ENCODE data around the gene HMGN5.

Gene HMGN5, protein sequence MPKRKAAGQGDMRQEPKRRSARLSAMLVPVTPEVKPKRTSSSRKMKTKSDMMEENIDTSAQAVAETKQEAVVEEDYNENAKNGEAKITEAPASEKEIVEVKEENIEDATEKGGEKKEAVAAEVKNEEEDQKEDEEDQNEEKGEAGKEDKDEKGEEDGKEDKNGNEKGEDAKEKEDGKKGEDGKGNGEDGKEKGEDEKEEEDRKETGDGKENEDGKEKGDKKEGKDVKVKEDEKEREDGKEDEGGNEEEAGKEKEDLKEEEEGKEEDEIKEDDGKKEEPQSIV

GRCh38 chrX:81201671-81202455 lies at the start of gene HMGN5, which contains the start of gene SH3BGRL:
TSS of gene HMGN5 (minus strand) at chrX:81201913. CDS start at chrX:81121549, 80,364 bp downstream.
TSS of gene SH3BGRL (plus strand) at chrX:81202102. CDS start at chrX:81202201, 99 bp downstream.
- Histone ChIP-seq H3K9me3 (ENCODE audit: control insufficient read depth, insufficient read depth, low read length) (peaks cover 17% of the 10 kb centered on the region; the same call in 1 of the 2 replicates), H3K36me3 (ENCODE audit: control insufficient read depth, insufficient read depth, low read length) (no peaks in the 10 kb centered on the region), H3K27me3 (ENCODE audit: control insufficient read depth, insufficient read depth, low read length) (no peaks in the 10 kb centered on the region), H3K27ac (ENCODE audit: low read depth, low read length) (peak within 1 kb of the TSS; percentile 79), H3K9ac (ENCODE audit: low read depth, low read length) (peak within 1 kb of the TSS; percentile 78), H3K4me1 (ENCODE audit: control insufficient read depth, insufficient read depth, low read length) (no peaks in the 10 kb centered on the region; the same call in 1 of the 2 replicates), H3K4me3 (ENCODE audit: low read depth, low read length) (peak within 1 kb of the TSS; percentile 70)

- Histone ChIP-seq H3K4me3 (ENCODE audit: low read depth, low read length) (no peak overlapping the region), H3K9ac (ENCODE audit: low read depth, low read length) (no peak overlapping the region), H3K27me3 (ENCODE audit: control insufficient read depth, insufficient read depth, low read length) (no peaks in the 10 kb centered on the region), H3K4me1 (ENCODE audit: control insufficient read depth, insufficient read depth, low read length) (no peaks in the 10 kb centered on the region), H3K36me3 (ENCODE audit: control insufficient read depth, insufficient read depth, low read length) (0 out of 2 replicates have a peak, but pooled peaks cover 3% of the 10 kb centered on the region), H3K9me3 (ENCODE audit: control insufficient read depth, insufficient read depth, low read length) (peaks cover 40% of the 10 kb centered on the region), H3K27ac (ENCODE audit: low read depth, low read length) (no peak overlapping the region)
Observed at GRCh38 chrX:81241753-81242152, 40.0 kb upstream of the HMGN5 start.

- 0 out of 2 replicates have a peak, but pooled peaks cover 3% of the 10 kb centered on the region for H3K36me3 ChIP-seq (ENCODE audit: control insufficient read depth, insufficient read depth, low read length)
- no peak overlapping the region for H3K9ac ChIP-seq (ENCODE audit: low read depth, low read length)
- no peaks in the 10 kb centered on the region for H3K27me3 ChIP-seq (ENCODE audit: control insufficient read depth, insufficient read depth, low read length)
- H3K27ac ChIP-seq (ENCODE audit: low read depth, low read length) = no peak overlapping the region
- H3K4me1 ChIP-seq (ENCODE audit: control insufficient read depth, insufficient read depth, low read length) = no peaks in the 10 kb centered on the region
- H3K4me3 ChIP-seq (ENCODE audit: low read depth, low read length) = no peak overlapping the region
- peaks cover 43% of the 10 kb centered on the region for H3K9me3 ChIP-seq (ENCODE audit: control insufficient read depth, insufficient read depth, low read length)
Observed at GRCh38 chrX:81240701-81241331, 39.1 kb upstream of the HMGN5 start.

- Histone ChIP-seq H3K4me3 (ENCODE audit: low read depth, low read length) (no peak overlapping the region), H3K9ac (ENCODE audit: low read depth, low read length) (no peak overlapping the region), H3K9me3 (ENCODE audit: control insufficient read depth, insufficient read depth, low read length) (peaks cover 52% of the 10 kb centered on the region), H3K4me1 (ENCODE audit: control insufficient read depth, insufficient read depth, low read length) (no peaks in the 10 kb centered on the region), H3K27ac (ENCODE audit: low read depth, low read length) (no peak overlapping the region), H3K27me3 (ENCODE audit: control insufficient read depth, insufficient read depth, low read length) (no peaks in the 10 kb centered on the region), H3K36me3 (ENCODE audit: control insufficient read depth, insufficient read depth, low read length) (0 out of 2 replicates have a peak, but pooled peaks cover 3% of the 10 kb centered on the region)
Observed at GRCh38 chrX:81238166-81238565, 36.5 kb upstream of the HMGN5 start.

- Histone ChIP-seq H3K4me1 (ENCODE audit: control insufficient read depth, insufficient read depth, low read length) (no peaks in the 10 kb centered on the region), H3K36me3 (ENCODE audit: control insufficient read depth, insufficient read depth, low read length) (0 out of 2 replicates have a peak, but pooled peaks cover 3% of the 10 kb centered on the region), H3K4me3 (ENCODE audit: low read depth, low read length) (no peak overlapping the region), H3K27me3 (ENCODE audit: control insufficient read depth, insufficient read depth, low read length) (no peaks in the 10 kb centered on the region), H3K27ac (ENCODE audit: low read depth, low read length) (no peak overlapping the region), H3K9me3 (ENCODE audit: control insufficient read depth, insufficient read depth, low read length) (peaks cover 58% of the 10 kb centered on the region), H3K9ac (ENCODE audit: low read depth, low read length) (no peak overlapping the region)
Observed at GRCh38 chrX:81237516-81237915, 35.8 kb upstream of the HMGN5 start.

GRCh38 chrX:81232218-81232617 lies 30.5 kb upstream of the HMGN5 start:
- Histone ChIP-seq H3K36me3 (ENCODE audit: control insufficient read depth, insufficient read depth, low read length) (0 out of 2 replicates have a peak, but pooled peaks cover 2% of the 10 kb centered on the region), H3K4me3 (ENCODE audit: low read depth, low read length) (no peak overlapping the region), H3K4me1 (ENCODE audit: control insufficient read depth, insufficient read depth, low read length) (0 out of 2 replicates have a peak, but pooled peaks cover 5% of the 10 kb centered on the region), H3K27ac (ENCODE audit: low read depth, low read length) (no peak overlapping the region), H3K9me3 (ENCODE audit: control insufficient read depth, insufficient read depth, low read length) (peaks cover 53% of the 10 kb centered on the region), H3K27me3 (ENCODE audit: control insufficient read depth, insufficient read depth, low read length) (no peaks in the 10 kb centered on the region), H3K9ac (ENCODE audit: low read depth, low read length) (no peak overlapping the region)

DNA sequence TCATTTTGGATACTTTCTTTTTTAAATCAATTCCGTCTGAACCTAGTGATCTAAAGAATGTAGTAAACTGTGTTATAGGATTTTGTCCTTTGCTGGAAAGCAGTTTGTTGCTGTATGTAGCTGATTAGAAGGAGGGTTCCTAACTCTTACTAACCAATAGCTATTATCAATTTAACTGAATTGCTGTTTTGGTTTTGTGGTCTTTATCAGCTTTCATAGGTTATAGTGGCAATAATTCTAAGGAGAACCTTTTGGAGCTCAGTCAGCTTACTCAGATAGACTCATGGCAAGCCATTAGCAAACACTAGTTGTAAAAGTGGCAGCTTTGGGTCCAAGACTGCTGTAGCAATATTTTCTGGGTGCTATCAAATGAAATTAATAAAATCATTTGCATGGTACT lies 29.8 kb upstream of the HMGN5 start:
- Histone ChIP-seq H3K9me3 (ENCODE audit: control insufficient read depth, insufficient read depth, low read length) (peaks cover 48% of the 10 kb centered on the region), H3K4me3 (ENCODE audit: low read depth, low read length) (no peak overlapping the region), H3K36me3 (ENCODE audit: control insufficient read depth, insufficient read depth, low read length) (no peaks in the 10 kb centered on the region), H3K27me3 (ENCODE audit: control insufficient read depth, insufficient read depth, low read length) (no peaks in the 10 kb centered on the region), H3K4me1 (ENCODE audit: control insufficient read depth, insufficient read depth, low read length) (peaks cover 9% of the 10 kb centered on the region; the same call in 1 of the 2 replicates), H3K27ac (ENCODE audit: low read depth, low read length) (no peak overlapping the region), H3K9ac (ENCODE audit: low read depth, low read length) (no peak overlapping the region)

- H3K9me3 ChIP-seq (ENCODE audit: control insufficient read depth, insufficient read depth, low read length) = peaks cover 41% of the 10 kb centered on the region
- no peaks in the 10 kb centered on the region for H3K36me3 ChIP-seq (ENCODE audit: control insufficient read depth, insufficient read depth, low read length)
- H3K9ac ChIP-seq (ENCODE audit: low read depth, low read length) = no peak overlapping the region
- no peaks in the 10 kb centered on the region for H3K27me3 ChIP-seq (ENCODE audit: control insufficient read depth, insufficient read depth, low read length)
- H3K4me1 ChIP-seq (ENCODE audit: control insufficient read depth, insufficient read depth, low read length) = peaks cover 9% of the 10 kb centered on the region; the same call in 1 of the 2 replicates
- no peak overlapping the region for H3K4me3 ChIP-seq (ENCODE audit: low read depth, low read length)
- no peak overlapping the region for H3K27ac ChIP-seq (ENCODE audit: low read depth, low read length)
Observed at GRCh38 chrX:81229901-81230300, 28.2 kb upstream of the HMGN5 start.

- Histone ChIP-seq H3K36me3 (ENCODE audit: control insufficient read depth, insufficient read depth, low read length) (no peaks in the 10 kb centered on the region), H3K27me3 (ENCODE audit: control insufficient read depth, insufficient read depth, low read length) (no peaks in the 10 kb centered on the region), H3K27ac (ENCODE audit: low read depth, low read length) (no peak overlapping the region)
Observed at GRCh38 chrX:81229229-81229628, 27.5 kb upstream of the HMGN5 start.

GRCh38 chrX:81215685-81216084 lies 14.0 kb upstream of the HMGN5 start:
- Histone ChIP-seq H3K36me3 (ENCODE audit: control insufficient read depth, insufficient read depth, low read length) (peaks cover 3% of the 10 kb centered on the region; the same call in 1 of the 2 replicates), H3K27me3 (ENCODE audit: control insufficient read depth, insufficient read depth, low read length) (no peaks in the 10 kb centered on the region)

More at GRCh38 chrX:81229229-81229628, 27.5 kb upstream of the HMGN5 start:
- Histone ChIP-seq H3K9ac (ENCODE audit: low read depth, low read length) (no peak overlapping the region), H3K4me1 (ENCODE audit: control insufficient read depth, insufficient read depth, low read length) (peaks cover 9% of the 10 kb centered on the region; the same call in 1 of the 2 replicates), H3K4me3 (ENCODE audit: low read depth, low read length) (no peak overlapping the region), H3K9me3 (ENCODE audit: control insufficient read depth, insufficient read depth, low read length) (peaks cover 38% of the 10 kb centered on the region)

More at GRCh38 chrX:81215685-81216084, 14.0 kb upstream of the HMGN5 start:
- H3K4me3 ChIP-seq (ENCODE audit: low read depth, low read length) = no peak overlapping the region
- H3K9ac ChIP-seq (ENCODE audit: low read depth, low read length) = no peak overlapping the region
- peaks cover 28% of the 10 kb centered on the region for H3K9me3 ChIP-seq (ENCODE audit: control insufficient read depth, insufficient read depth, low read length)
- no peaks in the 10 kb centered on the region for H3K4me1 ChIP-seq (ENCODE audit: control insufficient read depth, insufficient read depth, low read length)
- H3K27ac ChIP-seq (ENCODE audit: low read depth, low read length) = no peak overlapping the region

Measured in HUES48 (cell line).